SKM-1 (cell line): ENCODE measurements around the gene DPF1.
"Not testable (repeated sequence)": the region's sequence is repeated elsewhere in the genome, so short reads cannot be mapped to it uniquely, and the experiment has no call there.

Experiments
- DNase-seq: peaks from one replicate; lab custom pipeline; 2025; ENCODE audit not compliant: unreplicated experiment; lab: John Stamatoyannopoulos, UW

The DPF1 gene

GRCh38 chr19:38250821-38251563 lies 27.0 kb upstream of the DPF1 start:
- no peak for DNase-seq

GRCh38 chr19:38250428-38250820 lies 26.4 kb upstream of the DPF1 start:
- no peak for DNase-seq

GRCh38 chr19:38248421-38248820 lies 24.4 kb upstream of the DPF1 start:
- no peak for DNase-seq

GRCh38 chr19:38247734-38248268 lies 23.8 kb upstream of the DPF1 start:
- DNase-seq: no peak

- no peak for DNase-seq
Measured at GRCh38 chr19:38247126-38247525, 23.1 kb upstream of the DPF1 start.

- DNase-seq: no peak
Measured at GRCh38 chr19:38245826-38246498, 21.9 kb upstream of the DPF1 start.

- no peak for DNase-seq
Measured at GRCh38 chr19:38243279-38243673, 19.3 kb upstream of the DPF1 start.

GRCh38 chr19:38239816-38240215 lies 15.8 kb upstream of the DPF1 start:
- DNase-seq: no peak

GRCh38 chr19:38234615-38235014 lies 10.6 kb upstream of the DPF1 start:
- no peak for DNase-seq

GRCh38 chr19:38233740-38234251 lies 9.8 kb upstream of the DPF1 start:
- peak; percentile 37 for DNase-seq

- DNase-seq: no peak
Measured at GRCh38 chr19:38231918-38232317, 7.9 kb upstream of the DPF1 start.

GRCh38 chr19:38230506-38231133 lies 6.6 kb upstream of the DPF1 start:
- not testable (repeated sequence) for DNase-seq

- DNase-seq: no peak
Measured at GRCh38 chr19:38229585-38230073, 5.6 kb upstream of the DPF1 start.

GRCh38 chr19:38228491-38229439 lies 4.7 kb upstream of the DPF1 start:
- no peak for DNase-seq

GRCh38 chr19:38228005-38228377 lies 4.0 kb upstream of the DPF1 start:
- DNase-seq: no peak

GRCh38 chr19:38227287-38228004 lies 3.4 kb upstream of the DPF1 start:
- no peak for DNase-seq

- not testable (repeated sequence) for DNase-seq
Measured at GRCh38 chr19:38224863-38225218, 819 bp upstream of the DPF1 start.

GRCh38 chr19:38223617-38224013 lies 407 bp downstream of the DPF1 start:
- no peak for DNase-seq

- no peak for DNase-seq
Measured at GRCh38 chr19:38223119-38223523, 901 bp downstream of the DPF1 start.
